SK-N-MC (cell line): ENCODE results near the gene YKT6.

Source experiments
- EZH2 ChIP-seq: fragments of 200-600 bp; sonication (generic); IDR thresholded peaks from one replicate; pipeline ENCODE4 v1.6.1; 2017; ENCODE audit warnings: antibody characterized with exemption
- FOXP2 ChIP-seq: optimal IDR thresholded peaks from 2 replicates; pipeline ENCODE3; 2011; ENCODE audit warnings: mild to moderate bottlenecking, moderate library complexity; ENCODE audit not compliant: insufficient read depth; ENCODE audit errors: extremely low read length, control extremely low read depth
- POLR2AphosphoS5 ChIP-seq: IDR thresholded peaks from 2 replicates; pipeline ENCODE4 v1.6.1; 2012; ENCODE audit warnings: mild to moderate bottlenecking, low read depth, low read length, borderline replicate concordance

DNA sequence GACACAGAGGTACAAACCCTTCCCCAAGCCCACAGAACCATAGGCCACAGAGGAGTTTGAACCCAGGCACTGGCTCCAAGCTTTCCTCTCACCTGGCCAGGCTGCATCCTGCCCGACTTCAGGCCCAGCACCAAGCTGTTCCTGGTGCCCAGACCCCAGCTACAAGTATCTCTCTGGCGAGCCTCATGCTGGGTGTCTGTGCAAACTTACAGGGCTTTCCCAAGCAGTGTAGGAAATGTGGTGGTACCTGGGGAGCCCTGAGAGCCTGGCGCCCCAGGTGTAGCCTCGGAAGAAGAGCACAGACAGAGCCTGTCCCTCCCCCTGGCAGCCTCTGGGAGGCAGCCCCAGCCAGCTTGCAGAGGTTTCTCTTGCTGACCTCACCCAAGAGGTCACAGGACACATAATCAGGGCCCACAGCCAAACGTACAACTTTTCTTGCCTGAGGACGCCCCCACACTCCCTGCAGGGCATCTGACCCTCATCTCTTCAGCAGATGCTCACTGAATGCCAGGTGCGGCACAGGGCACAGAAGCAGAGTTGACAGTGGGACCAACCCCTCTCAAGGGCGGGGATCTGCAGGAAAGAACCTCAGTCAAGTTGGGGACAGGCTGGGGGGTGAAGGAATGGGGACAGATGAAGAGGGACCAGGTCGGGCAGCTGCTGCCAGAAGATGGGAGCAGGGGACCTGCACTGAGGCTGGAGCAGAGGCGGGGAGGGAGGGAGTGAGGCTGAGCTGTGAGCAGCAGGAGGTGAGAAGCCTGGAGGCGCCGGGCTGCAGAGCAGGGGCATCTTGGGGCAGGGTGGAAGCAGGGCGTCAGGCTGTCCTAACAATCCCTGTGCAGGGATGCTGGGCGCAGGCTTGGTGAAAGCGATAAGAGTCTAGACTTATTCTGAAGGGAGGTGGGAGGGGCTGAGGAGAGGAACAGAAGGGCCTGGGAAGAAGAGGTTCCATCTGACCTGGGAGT, 43.4 kb upstream of the YKT6 start:
- TF ChIP-seq POLR2AphosphoS5: no peak
- no peak for TF ChIP-seq EZH2
- no peak for TF ChIP-seq FOXP2
